K562 (cell line): ENCODE results near the gene BIVM. TPM values are rescaled to one million over a fixed set of nuclear protein-coding genes. Genes with fewer than 3 reads are reported as not detected.

Experiments used
- ATAC-seq: fragments of 200-7000 bp; cut with Tn5 transposase; 3 replicates; pipeline ENCODE4 v1.9.1; 2020; ENCODE audit warnings: moderate library complexity
- BruUV-seq: library from RNA; stranded (reverse); fragments of 400-500 nt; replicated peaks from 2 replicates; lab custom pipeline; 2021; lab: Mats Ljungman, UMichigan
- CTCF ChIA-PET: fragments of 300-600 bp; formaldehyde crosslinking; extraction: SDS; loops from one replicate; lab custom pipeline; 2021; ENCODE audit warnings: low intra/inter-chr PET ratio; lab: Yijun Ruan, JAX
- POLR2A ChIA-PET: fragments of 300-600, 350-650 bp; sonication (Branson Sonifier 250); formaldehyde crosslinking; extraction: SDS; loops from one replicate; lab custom pipeline; 2021; ENCODE audit warnings: antibody characterized with exemption, inconsistent platforms; lab: Yijun Ruan, JAX
- DNase-seq, 4 experiments: peaks; one replicate each; pipeline versions ENCODE4 v3.0.0 to v3.0.0-alpha.2; 2011 to 2018; ENCODE audit warnings: low spot score in 3 of 4, mixed read lengths in 3 of 4; ENCODE audit errors: extremely low read depth in 1 of 4
- FAIRE-seq: peaks from 2 replicates; lab custom pipeline; 2011; peaks lifted over from hg19 to GRCh38; lab: Jason Lieb, UNC
- H2AFZ ChIP-seq: 2 replicates; pipeline ENCODE4 v1.6.0; 2011; ENCODE audit warnings: low read depth, low read length, control low read depth, inconsistent platforms
- H3K27ac ChIP-seq: fragments of 200-600 bp; 3 replicates; pipeline ENCODE4 v1.8.0; 2011; ENCODE audit warnings: low read depth, mild to moderate bottlenecking, control low read depth, inconsistent platforms, low read length, moderate library complexity, mixed read lengths; ENCODE audit errors: extremely low read depth
- H3K27me3 ChIP-seq, 2 experiments: fragments of 300-600 bp in 1 of 2; 2 replicates in 1 of 2; 3 replicates in 1 of 2; pipeline versions ENCODE4 v1.6.0 to v1.8.0; 2011; ENCODE audit warnings: inconsistent platforms in 2 of 2, low read length in 2 of 2, mild to moderate bottlenecking in 1 of 2, mixed read lengths in 1 of 2, moderate library complexity in 1 of 2; ENCODE audit not compliant: control insufficient read depth in 2 of 2, insufficient read depth in 2 of 2
- H3K36me3 ChIP-seq: fragments of 300-600 bp; 3 replicates; pipeline ENCODE4 v1.8.0; 2011; ENCODE audit warnings: mild to moderate bottlenecking, low read length, inconsistent platforms; ENCODE audit not compliant: control insufficient read depth, insufficient read depth
- H3K4me1 ChIP-seq, 2 experiments: fragments of 200-600 bp in 1 of 2; replicated peaks in 1 of 2; 2 replicates in 1 of 2; 3 replicates in 1 of 2; pipeline versions ENCODE4 v1.5.1 to v1.8.0; 2011; ENCODE audit warnings: inconsistent platforms in 2 of 2, low read length in 2 of 2, mild to moderate bottlenecking in 1 of 2, mixed read lengths in 1 of 2, moderate library complexity in 1 of 2; ENCODE audit not compliant: control insufficient read depth in 2 of 2, insufficient read depth in 2 of 2
- H3K4me2 ChIP-seq: 2 replicates; pipeline ENCODE4 v1.6.1; 2011; ENCODE audit warnings: low read length, control low read depth, inconsistent platforms, mixed read lengths; ENCODE audit not compliant: insufficient read depth
- H3K4me3 ChIP-seq: fragments of 200-600 bp; sonication (generic), shearing (Covaris generic); 2 replicates; pipeline ENCODE4 v1.5.1; 2016; ENCODE audit warnings: control low read depth, inconsistent platforms
- H3K79me2 ChIP-seq: fragments of 200-600 bp; 3 replicates; pipeline ENCODE4 v1.8.0; 2011; ENCODE audit warnings: low read length, inconsistent platforms; ENCODE audit not compliant: control insufficient read depth, insufficient read depth
- H3K9ac ChIP-seq, 2 experiments: 2 replicates each; pipeline versions ENCODE4 v1.6.0 to v1.6.1; 2011; ENCODE audit warnings: low read depth in 2 of 2, low read length in 2 of 2, control low read depth in 1 of 2, inconsistent platforms in 1 of 2, mild to moderate bottlenecking in 1 of 2, mixed read lengths in 1 of 2; ENCODE audit not compliant: insufficient read depth in 1 of 2
- H3K9me1 ChIP-seq: one replicate; pipeline ENCODE4 v1.6.0; 2011; ENCODE audit warnings: inconsistent platforms, mild to moderate bottlenecking, low read length, moderate library complexity; ENCODE audit not compliant: control insufficient read depth, insufficient read depth
- H3K9me3 ChIP-seq: replicated peaks from 2 replicates; pipeline ENCODE4 v1.5.1; 2011; ENCODE audit warnings: low read depth, low read length, inconsistent platforms; ENCODE audit not compliant: control insufficient read depth, insufficient read depth
- H4K20me1 ChIP-seq: replicated peaks from 2 replicates; pipeline ENCODE4 v1.6.1; 2011; ENCODE audit warnings: low read length, inconsistent platforms, mixed read lengths; ENCODE audit not compliant: control insufficient read depth, insufficient read depth
- BRD4 ChIP-seq: fragments of 200-600 bp; sonication (generic); IDR thresholded peaks from 2 replicates; pipeline ENCODE4 v1.6.1; 2017; ENCODE audit warnings: inconsistent platforms
- CHAMP1 ChIP-seq: fragments of 450-650 bp; IDR thresholded peaks from 2 replicates; pipeline ENCODE4 v1.6.1; 2016; ENCODE audit warnings: mild to moderate bottlenecking
- ESRRA ChIP-seq: fragments of 450-650 bp; IDR thresholded peaks from 2 replicates; pipeline ENCODE4 v1.6.1; 2014; ENCODE audit warnings: low read depth, mild to moderate bottlenecking, moderate library complexity, borderline replicate concordance
- RBM25 ChIP-seq: fragments of 200-400 bp; formaldehyde crosslinking; IDR thresholded peaks from 2 replicates; pipeline ENCODE4 v1.6.1; 2018; ENCODE audit warnings: low read length, low read depth, moderate library complexity; ENCODE audit not compliant: severe bottlenecking
- TAF15 ChIP-seq: fragments of 200-400 bp; formaldehyde crosslinking; IDR thresholded peaks from 2 replicates; pipeline ENCODE4 v1.6.1; 2017; ENCODE audit warnings: mild to moderate bottlenecking, low read depth, low read length, moderate library complexity
- TAF9B ChIP-seq: fragments of 450-650 bp; IDR thresholded peaks from 2 replicates; pipeline ENCODE4 v1.6.1; 2018; ENCODE audit warnings: mild to moderate bottlenecking; ENCODE audit not compliant: partially characterized antibody
- ZNF324 ChIP-seq: fragments of 250-450 bp; sonication (Bioruptor Pico); IDR thresholded peaks from 2 replicates; pipeline ENCODE4 v1.4.0; 2020; ENCODE audit warnings: mild to moderate bottlenecking
- WGBS: fragments of 100-300 bp; shearing (Covaris generic); methylation state at CpG from one replicate; pipeline ENCODE4 v1.1.6; 2016; ENCODE audit warnings: low coverage, mixed read lengths; ENCODE audit not compliant: insufficient coverage; ENCODE audit errors: missing lambda C conversion rate; 5-methylcytosine and 5-hydroxymethylcytosine counted together
- in situ Hi-C: fragments of 300-500 bp; cut with MboI; formaldehyde crosslinking; loops from 4 replicates; pipeline ENCODE4 v1.15.0; 2018; ENCODE audit warnings: inconsistent platforms, mixed read lengths
- intact Hi-C: fragments of 100-400 bp; cut with micrococcal nuclease; formaldehyde crosslinking; loops from 2 replicates; pipeline ENCODE4 v1.14.2; 2022
- polyA plus RNA-seq, 8 experiments: library from polyadenylated mRNA; depleted of rRNA in 4 of 8; stranded (reverse) in 5 of 8; unstranded in 3 of 8; fragments of >200 nt; fragmentation: Nextera tagmentation in 2 of 8; fragmentation: Illumina TruSeq in 1 of 8; extraction: Ambion mirVana in 2 of 8; extraction: Trizol in 1 of 8; gene quantifications; 2 replicates each; pipeline versions ENCODE4 v1.2.1 to v1.2.3, GENCODE V29; 2011 to 2014; ENCODE audit warnings: inconsistent platforms in 1 of 8, missing spikeins in 1 of 8
- total RNA-seq, 7 experiments: library from RNA; depleted of rRNA in 6 of 7; stranded (reverse); fragments of >200 nt in 6 of 7; fragmentation: Illumina TruSeq in 2 of 7; extraction: Trizol in 2 of 7; gene quantifications; 2 replicates each; pipeline versions ENCODE4 v1.2.1 to v1.2.3, GENCODE V29; 2011 to 2021; ENCODE audit warnings: low replicate concordance in 1 of 7

Gene BIVM
- total and polyA plus RNA-seq, 9 of the 15 experiments (the other 6 are each of a cell fraction or from before 2014, with no cell fraction given) = 3.6 to 23.1 (median 16.8) TPM

GRCh38 chr13:102862624-102863210 is 63.8 kb downstream of the BIVM start (continued):
- TF ChIP-seq BRD4 (no peak), ESRRA (no peak)
- TF ChIP-seq, all 486 proteins: peak for 0

DNA sequence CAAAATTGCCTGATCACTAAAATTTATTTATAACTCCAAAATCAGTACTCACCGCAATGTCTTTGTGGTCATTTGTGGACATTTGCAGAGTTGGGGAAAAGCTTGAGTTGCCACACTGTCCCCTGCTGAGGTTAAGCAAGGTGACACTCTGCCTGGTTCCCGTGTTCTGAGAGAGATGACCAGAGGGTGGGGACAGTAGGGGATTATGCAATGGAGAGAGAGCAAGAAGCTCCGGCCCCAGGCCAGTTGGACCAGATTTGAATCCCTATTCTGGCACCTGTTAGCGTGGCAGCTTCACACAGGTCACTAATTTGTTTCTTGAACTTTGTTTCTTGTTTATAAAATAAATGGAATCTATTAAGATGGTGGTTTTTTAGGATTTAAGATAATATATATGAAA is 64.7 kb downstream of the BIVM start:
- FAIRE-seq = no peak
- CTCF ChIA-PET = no interaction called here
- no peak overlapping the region for H3K4me2 ChIP-seq
- no peaks in the 10 kb centered on the region for H3K9me1 ChIP-seq
- H3K4me3 ChIP-seq = no peak overlapping the region
- intact Hi-C loops = no loop called here
- POLR2A ChIA-PET = no interaction called here
- in situ Hi-C loops = no loop called here
- no peaks in the 10 kb centered on the region for H3K79me2 ChIP-seq
- H3K36me3 ChIP-seq = peaks cover 72% of the 10 kb centered on the region
- H3K9ac ChIP-seq = no peak overlapping the region
- TF ChIP-seq TAF9B (no peak), TAF15 (no peak), ZNF324 (CRISPR knock-in tag) (no peak), RBM25 (no peak), CHAMP1 (no peak)
- no peaks in the 10 kb centered on the region for H4K20me1 ChIP-seq
- no TSS peak for BruUV-seq
- 81% methylated on average over 4 of the region's 4 CpGs for WGBS
- no peaks in the 10 kb centered on the region for H3K27me3 ChIP-seq
- no peaks in the 10 kb centered on the region for H3K4me1 ChIP-seq
- ATAC-seq = peak; percentile 49; the same call in 1 of the 3 replicates
- H2AFZ ChIP-seq = no peak overlapping the region
- no peak for DNase-seq
- no peak overlapping the region for H3K27ac ChIP-seq
- H3K9me3 ChIP-seq = no peaks in the 10 kb centered on the region
